Tibial nerve (tissue), 4 donors: ENCODE results near the gene CSN2. TPM values are rescaled to one million over a fixed set of nuclear protein-coding genes. Genes with fewer than 3 reads are reported as not detected.

ENCODE experiments used
- DNase-seq, 2 donors: peaks; one replicate each; pipeline ENCODE4 v3.0.0-alpha.2; 2019; ENCODE audit warnings: low spot score in 2 of 2
- H3K27ac ChIP-seq, 4 donors: fragments of 200-600 bp; sonication (generic) in 3 of 4; one replicate each; pipeline ENCODE4 v1.5.1; 2017 to 2019; ENCODE audit warnings: mild to moderate bottlenecking in 1 of 4
- H3K27me3 ChIP-seq, 2 donors: fragments of 200-600 bp; sonication (generic) in 1 of 2; one replicate each; pipeline versions ENCODE4 v1.5.1 to v1.6.0; 2017 to 2019
- H3K36me3 ChIP-seq, 3 donors: fragments of 200-600 bp; sonication (generic); one replicate each; pipeline ENCODE4 v1.5.1; 2018 to 2019
- H3K4me1 ChIP-seq, 4 donors: fragments of 200-600 bp; sonication (generic) in 3 of 4; one replicate each; pipeline ENCODE4 v1.5.1; 2017 to 2019
- H3K4me3 ChIP-seq, 4 donors: fragments of 200-600 bp; sonication (generic) in 3 of 4; one replicate each; pipeline ENCODE4 v1.5.1; 2017 to 2019; ENCODE audit warnings: mild to moderate bottlenecking in 1 of 4, moderate library complexity in 1 of 4
- H3K9me3 ChIP-seq, 4 donors: fragments of 200-600 bp; sonication (generic) in 3 of 4; one replicate each; pipeline ENCODE4 v1.5.1; 2017 to 2019
- EP300 ChIP-seq, 2 donors: sonication (generic); formaldehyde crosslinking; IDR thresholded peaks; one replicate each; pipeline ENCODE4 v1.6.1; 2017; ENCODE audit warnings: antibody characterized with exemption in 2 of 2, mild to moderate bottlenecking in 1 of 2
- POLR2A ChIP-seq, 2 donors: fragments of 450-650 bp; IDR thresholded peaks; one replicate each; pipeline ENCODE4 v1.6.1; 2017; ENCODE audit warnings: antibody characterized with exemption in 2 of 2, mild to moderate bottlenecking in 2 of 2, moderate library complexity in 2 of 2
- WGBS, 2 donors: methylation state at CpG; one replicate each; pipeline ENCODE4 v1.1.5; 2018; 5-methylcytosine and 5-hydroxymethylcytosine counted together
- total RNA-seq, 4 donors: library from RNA; depleted of rRNA; stranded (reverse); fragments of >200 nt; gene quantifications; one replicate each; pipeline ENCODE4 v1.1.0, GENCODE V29; 2016
- TF ChIP-seq, protein P1 (sequence below), 5 experiments: fragments of 200-600 bp in 3 of 5; fragments of 450-650 bp in 2 of 5; sonication (generic) in 3 of 5; IDR thresholded peaks; one replicate each; pipeline ENCODE4 v1.5.1; 2016 to 2019; ENCODE audit warnings: antibody characterized with exemption in 5 of 5, mild to moderate bottlenecking in 3 of 5, moderate library complexity in 2 of 5

CSN2 gene
- total RNA-seq, 4 donors from 2014 or later: not detected

DNA sequence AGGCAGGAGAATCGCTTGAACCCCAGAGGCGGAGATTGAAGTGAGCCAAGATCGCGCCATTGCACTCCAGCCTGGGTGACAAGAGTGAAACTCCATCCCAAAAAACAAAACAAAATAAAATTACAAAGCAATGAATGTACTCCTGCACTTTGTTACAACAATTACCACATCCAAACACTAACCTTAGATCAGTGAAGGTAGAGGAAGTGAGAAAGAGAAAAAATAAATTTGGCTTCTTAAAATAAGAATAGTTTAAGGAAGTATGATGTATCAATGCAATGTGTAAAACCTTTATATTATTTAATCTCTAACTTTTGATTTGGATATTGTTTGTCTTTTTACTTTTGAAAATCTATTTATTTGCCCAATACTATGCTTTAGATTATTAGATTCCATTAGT is 56.3 kb downstream of the CSN2 start:
- no peaks in the 10 kb centered on the region for H3K36me3 ChIP-seq
- H3K9me3 ChIP-seq: peaks cover 0 to 3% (median 0%) of the 10 kb centered on the region in 4 donors
- H3K4me1 ChIP-seq: no peaks in the 10 kb centered on the region
- no peak overlapping the region for H3K27ac ChIP-seq
- TF ChIP-seq POLR2A (IDR thresholded peaks at IDR 0.05): no peak
- TF ChIP-seq, protein P1, sequence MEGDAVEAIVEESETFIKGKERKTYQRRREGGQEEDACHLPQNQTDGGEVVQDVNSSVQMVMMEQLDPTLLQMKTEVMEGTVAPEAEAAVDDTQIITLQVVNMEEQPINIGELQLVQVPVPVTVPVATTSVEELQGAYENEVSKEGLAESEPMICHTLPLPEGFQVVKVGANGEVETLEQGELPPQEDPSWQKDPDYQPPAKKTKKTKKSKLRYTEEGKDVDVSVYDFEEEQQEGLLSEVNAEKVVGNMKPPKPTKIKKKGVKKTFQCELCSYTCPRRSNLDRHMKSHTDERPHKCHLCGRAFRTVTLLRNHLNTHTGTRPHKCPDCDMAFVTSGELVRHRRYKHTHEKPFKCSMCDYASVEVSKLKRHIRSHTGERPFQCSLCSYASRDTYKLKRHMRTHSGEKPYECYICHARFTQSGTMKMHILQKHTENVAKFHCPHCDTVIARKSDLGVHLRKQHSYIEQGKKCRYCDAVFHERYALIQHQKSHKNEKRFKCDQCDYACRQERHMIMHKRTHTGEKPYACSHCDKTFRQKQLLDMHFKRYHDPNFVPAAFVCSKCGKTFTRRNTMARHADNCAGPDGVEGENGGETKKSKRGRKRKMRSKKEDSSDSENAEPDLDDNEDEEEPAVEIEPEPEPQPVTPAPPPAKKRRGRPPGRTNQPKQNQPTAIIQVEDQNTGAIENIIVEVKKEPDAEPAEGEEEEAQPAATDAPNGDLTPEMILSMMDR (IDR thresholded peaks at IDR 0.05): no peak
- no peak for TF ChIP-seq EP300 (IDR thresholded peaks at IDR 0.05)
- H3K4me3 ChIP-seq: no peak overlapping the region
- no peaks in the 10 kb centered on the region for H3K27me3 ChIP-seq
- no peak for DNase-seq
- WGBS, 2 donors: 94 to 95% methylated on average over 4 of the region's 4 CpGs

DNA sequence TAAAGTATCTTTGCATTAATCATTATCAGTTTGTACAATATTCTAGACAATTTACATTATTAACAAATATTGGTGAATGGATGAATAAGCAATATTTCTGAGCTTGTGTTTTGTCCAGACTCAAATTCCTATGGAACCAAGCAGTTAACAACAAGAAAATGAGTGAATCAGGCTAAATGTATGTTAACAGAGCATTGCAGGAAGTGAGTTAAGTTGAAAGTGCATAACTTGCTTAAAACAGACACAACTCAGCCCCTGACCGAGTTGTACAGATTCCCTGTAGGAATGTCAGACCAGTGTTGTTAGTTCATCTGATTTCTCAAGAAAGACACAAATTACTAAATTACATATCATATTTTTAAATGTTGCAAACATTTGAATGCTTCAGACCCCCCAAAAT is 58.4 kb downstream of the CSN2 start:
- Histone ChIP-seq H3K9me3 (peaks cover 0 to 3% (median 0%) of the 10 kb centered on the region in 4 donors), H3K4me1 (no peaks in the 10 kb centered on the region), H3K4me3 (no peak overlapping the region), H3K27ac (no peak overlapping the region), H3K36me3 (no peaks in the 10 kb centered on the region), H3K27me3 (no peaks in the 10 kb centered on the region)
- TF ChIP-seq EP300 (IDR thresholded peaks at IDR 0.05) (no peak), POLR2A (IDR thresholded peaks at IDR 0.05) (no peak)
- TF ChIP-seq, protein P1 (IDR thresholded peaks at IDR 0.05): no peak
- no peak for DNase-seq
- 40 to 43% methylated on average over 1 of the region's 1 CpG for WGBS, 2 donors

Other genes starting within 250 kb of the CSN2 start
- gene SULT1B1, start 205.1 kb downstream of the CSN2 start, total RNA-seq: 1 to 10 TPM in 2 of 4 donors, under 1 TPM in 2; 0.39 to 3.3 (median 1.1) TPM
- gene SULT1E1, start 105.6 kb downstream of the CSN2 start, total RNA-seq: not detected
- 1 to 10 TPM in 1 of 4 donors, not detected in 3; 3.9 TPM for gene CSN1S1, start 34.7 kb downstream of the CSN2 start, total RNA-seq
- not detected for gene STATH, start 30.2 kb upstream of the CSN2 start, total RNA-seq
- not detected for gene HTN3, start 62.7 kb upstream of the CSN2 start, total RNA-seq
- not detected for gene HTN1, start 84.7 kb upstream of the CSN2 start, total RNA-seq
- not detected for gene PRR27, start 188.5 kb upstream of the CSN2 start, total RNA-seq
- not detected for gene ODAM, start 230.0 kb upstream of the CSN2 start, total RNA-seq